CD4-positive, alpha-beta T cell treated with Interleukin-4 for 4 hours (primary cell): ENCODE measurements around the gene SNUPN.
"Not testable (repeated sequence)": the region's sequence is repeated elsewhere in the genome, so short reads cannot be mapped to it uniquely, and the experiment has no call there.

Experiments used
- DNase-seq: peaks from one replicate; pipeline ENCODE4 v3.0.0-alpha.2; 2020

The SNUPN gene

DNA sequence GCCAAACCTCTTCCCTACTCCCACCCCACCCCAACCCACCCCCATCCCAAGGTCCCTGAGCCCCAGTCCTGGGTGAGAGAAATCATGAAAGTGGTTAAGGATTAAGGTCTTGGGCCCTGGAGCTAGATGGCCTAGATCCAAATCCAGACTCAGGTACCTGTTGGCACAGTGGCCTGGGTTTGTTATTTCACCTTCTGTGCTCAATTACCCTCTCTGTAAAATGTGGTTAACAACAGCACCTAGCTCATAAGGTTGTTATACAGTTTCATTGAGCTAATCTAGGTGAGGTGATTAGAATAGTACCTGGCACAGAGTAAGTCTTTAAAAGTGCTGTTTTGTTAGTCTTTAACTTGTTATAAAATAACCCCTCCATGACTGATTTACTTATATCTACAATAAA is 6.4 kb upstream of the SNUPN start:
- DNase-seq, result no peak

DNA sequence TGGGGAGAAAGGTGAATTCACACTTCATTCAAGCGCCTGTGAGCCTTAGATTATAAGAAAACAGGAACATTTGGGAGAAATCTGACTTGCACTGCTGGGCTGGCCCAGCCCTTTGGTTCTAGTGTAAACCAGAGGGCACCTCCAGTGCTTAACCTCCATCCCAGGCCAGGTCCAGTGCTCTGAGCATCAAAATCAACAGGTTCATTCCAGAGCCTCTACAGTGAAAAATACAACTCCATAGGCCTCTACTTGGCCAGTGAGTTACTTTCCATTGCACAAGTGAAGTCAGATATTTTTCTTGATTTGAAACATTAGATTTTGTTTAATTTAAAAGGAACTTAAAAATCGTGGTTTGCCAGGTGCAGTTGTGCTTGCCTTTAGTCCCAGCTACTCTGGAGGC is 3.0 kb downstream of the SNUPN start:
- no peak for DNase-seq

DNA sequence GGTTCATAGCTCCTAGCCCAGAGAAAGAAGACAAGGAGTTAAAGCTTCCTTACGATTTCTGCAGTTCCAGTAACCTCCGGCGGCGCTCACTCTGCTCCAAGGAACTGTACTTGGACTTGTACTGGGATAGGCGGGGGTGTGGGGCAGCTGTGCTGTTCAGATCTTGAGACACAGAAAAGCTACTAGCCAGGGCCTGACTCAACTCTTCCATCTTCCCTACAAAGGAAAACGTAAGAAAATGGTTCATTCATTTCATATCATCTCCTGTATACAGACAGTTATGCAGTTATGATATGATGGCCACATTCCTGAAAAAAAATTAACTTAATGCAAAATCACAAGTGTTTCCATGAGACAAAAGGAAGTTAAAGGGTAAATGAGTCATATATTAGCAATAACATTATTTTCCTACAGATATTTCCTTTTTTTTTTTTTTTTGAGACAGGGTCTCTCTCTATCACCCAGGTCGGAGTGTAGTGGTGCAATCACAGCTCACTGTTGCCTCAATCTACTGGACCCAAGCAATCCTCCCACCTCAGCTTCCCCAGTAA is 4.6 kb downstream of the SNUPN start:
- DNase-seq, result no peak

DNA sequence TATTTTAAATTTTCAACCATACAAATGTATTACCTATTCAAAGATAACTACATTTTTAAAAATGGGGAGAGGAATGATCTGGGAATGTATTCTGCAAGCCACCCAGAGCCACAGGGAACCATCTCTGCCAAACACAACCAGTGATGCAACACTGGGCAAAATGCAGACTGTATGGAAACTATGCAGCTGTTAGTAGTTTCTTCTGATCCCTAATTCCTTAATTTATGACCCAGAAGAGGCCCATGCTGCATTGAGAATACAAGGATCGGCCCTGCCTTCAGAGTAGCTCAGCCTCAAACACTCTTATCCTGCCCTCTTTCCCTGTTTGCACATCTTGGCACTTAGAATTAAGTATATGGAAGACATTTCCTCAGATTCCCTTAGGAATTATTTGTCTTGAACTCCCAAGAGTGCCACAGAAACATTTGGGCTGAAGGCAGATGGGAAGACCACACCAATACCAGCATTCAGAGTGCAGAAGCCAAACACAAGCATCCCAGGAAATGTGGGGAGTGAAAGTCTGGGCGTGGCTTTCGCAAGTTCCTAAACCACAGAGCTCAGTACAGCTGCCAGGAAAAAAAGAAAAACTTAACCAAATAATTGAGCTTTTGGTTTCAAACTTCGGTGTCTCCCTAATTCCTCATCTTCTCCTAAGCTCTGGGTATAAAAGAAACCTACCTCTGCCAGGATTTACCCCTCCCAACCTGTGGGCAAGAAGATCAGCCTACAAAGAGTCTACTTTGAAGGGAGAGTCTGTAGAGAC is 5.3 kb downstream of the SNUPN start:
- no peak for DNase-seq

DNA sequence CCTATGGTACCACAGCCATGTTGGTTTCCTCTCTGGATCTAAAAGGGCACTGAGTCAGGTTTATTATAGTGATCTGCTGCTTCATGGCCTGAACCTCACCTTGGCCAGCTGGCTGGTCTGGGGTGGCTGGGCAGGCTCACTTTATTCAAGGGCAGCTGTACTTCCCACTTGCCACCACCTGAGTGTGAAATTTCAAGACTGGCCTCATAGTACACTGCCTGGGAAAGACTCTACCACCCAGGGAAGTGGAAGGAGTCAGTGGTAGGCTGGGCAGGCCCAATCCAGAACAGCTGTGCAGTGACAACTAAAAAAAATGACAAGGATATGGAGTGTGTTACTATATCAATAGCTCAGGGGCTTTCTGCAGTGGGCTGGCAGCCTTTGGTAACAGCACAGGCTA is 8.8 kb downstream of the SNUPN start:
- DNase-seq, result no peak

DNA sequence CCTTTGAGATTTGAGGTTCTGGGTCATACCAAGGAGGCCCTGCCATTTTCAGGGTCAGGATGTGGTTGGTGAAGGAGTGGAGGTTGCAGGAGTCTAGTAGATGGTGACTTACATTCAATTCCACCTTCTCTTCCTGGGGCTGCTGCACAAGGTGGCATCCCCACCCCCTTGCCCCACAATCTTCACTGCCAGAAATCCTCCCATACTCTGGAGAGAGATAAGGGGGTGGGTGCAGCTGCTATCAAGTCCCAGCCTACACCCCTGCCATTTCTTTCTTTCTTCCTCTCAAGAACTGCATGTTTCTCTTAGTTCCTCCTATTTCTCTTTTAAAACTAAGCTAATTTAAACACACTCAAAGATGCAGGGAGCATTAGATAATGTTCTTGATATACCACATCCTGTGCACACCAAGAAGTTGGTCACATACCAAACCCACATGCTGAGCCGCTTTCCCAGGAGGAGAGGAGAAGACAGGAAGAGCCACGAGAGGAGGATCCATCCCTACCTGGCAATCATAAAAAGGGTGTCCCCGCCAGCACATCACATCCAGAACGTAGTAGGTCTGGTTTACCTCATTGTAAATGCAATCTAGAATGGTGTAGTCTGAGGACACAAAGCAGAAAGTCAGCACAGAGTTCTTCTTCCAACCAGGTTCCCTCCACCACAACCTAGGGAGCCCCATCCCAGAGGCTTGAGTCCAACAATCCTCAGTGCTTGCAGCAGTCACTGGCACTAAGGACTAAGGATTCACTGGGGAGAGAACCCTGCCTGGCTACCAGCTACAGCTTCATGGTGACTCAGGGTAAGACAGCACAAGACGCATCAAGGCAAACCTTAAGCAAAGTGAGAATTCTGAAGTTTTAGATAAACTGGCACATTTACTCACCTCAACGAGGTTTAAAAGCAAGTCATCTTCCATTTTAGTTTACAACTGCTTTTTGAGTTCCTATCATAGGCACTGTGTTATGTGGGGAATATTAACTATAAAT is 18.5 kb downstream of the SNUPN start:
- peak; percentile 40 for DNase-seq

DNA sequence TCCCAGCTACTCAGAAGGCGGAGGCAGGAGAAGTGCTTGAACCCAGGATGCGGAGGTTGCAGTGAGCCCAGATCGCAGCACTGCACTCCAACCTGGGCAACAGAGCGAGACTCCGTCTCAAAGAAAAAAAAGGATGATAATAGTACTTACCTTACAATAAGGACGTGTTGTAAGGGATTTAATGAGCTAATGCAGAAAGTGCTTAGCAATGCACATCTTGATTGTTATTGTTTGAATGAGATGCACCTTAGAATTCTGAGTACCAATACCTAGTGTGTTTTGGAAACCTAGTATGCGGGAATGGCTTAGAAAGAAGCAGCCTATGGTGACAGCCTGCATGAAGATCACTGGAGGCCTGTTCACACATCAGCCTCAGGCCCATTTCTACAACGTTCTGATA is 19.5 kb downstream of the SNUPN start:
- DNase-seq, result no peak

DNA sequence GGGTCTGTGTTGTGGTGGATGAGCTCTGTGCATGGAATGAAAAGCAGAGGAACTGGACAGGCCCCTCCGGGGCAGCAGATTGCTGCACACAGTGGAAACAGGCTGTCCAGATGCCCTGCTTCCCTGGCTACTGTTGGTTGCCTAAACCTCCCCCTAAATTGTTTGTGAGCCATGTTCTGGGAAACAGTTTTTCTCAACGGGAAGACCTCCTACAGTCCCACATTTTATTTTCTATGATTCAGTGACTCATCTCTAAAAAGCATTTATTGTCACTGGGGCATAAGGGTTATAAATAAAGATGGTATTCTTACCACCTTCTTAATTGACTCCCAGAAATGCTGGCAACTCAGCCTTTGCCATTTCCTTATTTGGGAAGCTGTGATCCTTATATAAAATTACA is 26.1 kb downstream of the SNUPN start:
- no peak for DNase-seq

DNA sequence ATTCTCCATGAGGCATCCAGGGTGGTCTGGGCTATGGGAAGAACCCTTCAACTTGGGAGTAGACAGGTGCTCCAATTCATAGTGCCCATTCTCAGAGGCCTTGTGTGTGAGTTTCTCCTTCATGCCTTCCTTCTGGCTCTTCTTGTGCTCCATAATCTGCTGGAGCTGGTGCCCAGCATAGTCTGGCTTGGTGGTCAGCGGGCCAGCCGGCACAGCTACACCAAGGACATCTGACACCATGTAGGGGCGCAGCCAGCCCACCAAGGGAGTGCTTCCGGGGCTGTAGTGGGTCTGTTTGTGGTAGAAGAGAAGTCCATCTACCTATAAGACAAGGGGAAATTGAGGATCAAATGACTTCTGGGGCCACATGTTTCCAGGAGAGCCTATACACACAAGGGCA is 27.2 kb downstream of the SNUPN start:
- no peak for DNase-seq

DNA sequence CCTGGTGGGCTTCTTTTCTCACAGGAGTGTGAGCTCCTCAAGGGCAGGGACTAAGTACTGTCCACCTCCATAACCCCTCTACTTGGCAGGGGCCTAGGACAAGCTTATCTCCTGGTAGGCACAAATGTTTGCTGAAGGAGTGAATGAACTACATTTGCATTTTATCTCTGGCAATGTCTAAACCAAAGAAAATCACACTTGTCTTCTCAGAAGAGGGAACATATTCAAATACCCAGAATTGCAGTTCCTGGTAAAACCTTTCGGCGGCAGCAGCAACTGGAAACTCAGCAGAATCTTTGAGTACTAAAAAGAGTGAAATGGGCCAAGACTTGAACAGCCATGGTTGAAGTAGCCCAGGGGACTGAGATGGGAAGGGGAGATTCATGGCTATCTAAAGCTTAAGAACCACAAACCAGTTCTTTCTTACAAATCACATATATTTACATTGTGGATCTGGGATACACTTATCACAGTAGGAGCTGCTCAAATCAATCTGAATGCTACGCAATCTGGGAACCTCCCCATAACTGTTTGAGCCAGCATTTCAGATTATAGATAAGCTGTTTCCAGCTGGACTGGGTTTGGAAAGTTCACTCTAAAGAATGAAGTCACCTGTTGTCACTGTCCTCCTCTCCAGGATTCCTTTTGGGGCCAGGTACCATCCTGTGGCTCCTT is 27.7 kb downstream of the SNUPN start:
- peak; percentile 53 for DNase-seq

DNA sequence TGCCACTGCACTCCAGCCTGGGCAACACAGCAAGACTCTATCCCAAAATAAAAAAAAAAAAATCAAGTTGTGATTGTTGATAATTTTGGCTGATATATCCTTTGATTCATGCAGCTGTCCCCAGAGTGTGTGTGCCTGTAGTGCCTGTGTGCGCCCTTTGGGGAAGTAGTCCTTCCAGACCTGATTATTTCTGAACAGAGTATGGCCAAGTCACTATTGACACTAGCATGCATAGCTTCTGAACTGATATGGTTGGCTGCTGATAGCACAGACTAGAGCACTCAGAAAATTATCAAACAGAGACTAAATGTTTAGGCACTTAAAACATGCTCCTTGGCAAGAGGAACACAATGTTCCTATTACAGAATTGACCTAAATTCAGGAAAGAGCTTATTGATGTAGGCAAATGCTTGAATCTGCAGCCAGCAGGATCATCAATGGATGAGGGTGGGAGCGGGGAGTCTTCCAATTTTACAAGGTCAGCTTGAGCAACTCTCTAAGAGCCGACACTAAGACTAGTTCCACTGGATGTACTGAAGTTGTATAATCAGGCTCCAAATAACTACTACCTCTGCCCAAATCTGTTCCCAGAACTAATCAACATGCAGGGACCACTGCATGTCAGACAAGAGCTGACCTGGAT is 28.7 kb downstream of the SNUPN start:
- DNase-seq, result no peak

DNA sequence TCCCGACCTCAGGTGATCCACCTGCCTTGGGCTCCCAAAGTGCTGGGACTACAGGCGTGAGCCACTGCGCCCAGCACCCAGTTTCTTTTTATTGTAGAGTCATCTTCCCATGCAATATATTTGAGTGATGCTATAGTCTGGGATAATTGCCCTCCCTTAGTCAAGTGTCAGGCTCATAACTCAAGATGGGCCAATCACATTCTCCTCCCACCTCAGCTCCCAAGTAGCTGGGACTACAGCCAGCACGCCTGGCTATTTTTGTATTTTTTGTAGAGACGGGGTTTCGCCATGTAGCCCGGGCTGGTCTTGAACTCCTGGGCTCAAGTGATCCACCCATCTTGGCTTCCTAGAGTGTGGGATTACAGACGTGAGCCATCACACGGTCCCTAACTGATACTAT is 31.2 kb downstream of the SNUPN start:
- no peak for DNase-seq

DNA sequence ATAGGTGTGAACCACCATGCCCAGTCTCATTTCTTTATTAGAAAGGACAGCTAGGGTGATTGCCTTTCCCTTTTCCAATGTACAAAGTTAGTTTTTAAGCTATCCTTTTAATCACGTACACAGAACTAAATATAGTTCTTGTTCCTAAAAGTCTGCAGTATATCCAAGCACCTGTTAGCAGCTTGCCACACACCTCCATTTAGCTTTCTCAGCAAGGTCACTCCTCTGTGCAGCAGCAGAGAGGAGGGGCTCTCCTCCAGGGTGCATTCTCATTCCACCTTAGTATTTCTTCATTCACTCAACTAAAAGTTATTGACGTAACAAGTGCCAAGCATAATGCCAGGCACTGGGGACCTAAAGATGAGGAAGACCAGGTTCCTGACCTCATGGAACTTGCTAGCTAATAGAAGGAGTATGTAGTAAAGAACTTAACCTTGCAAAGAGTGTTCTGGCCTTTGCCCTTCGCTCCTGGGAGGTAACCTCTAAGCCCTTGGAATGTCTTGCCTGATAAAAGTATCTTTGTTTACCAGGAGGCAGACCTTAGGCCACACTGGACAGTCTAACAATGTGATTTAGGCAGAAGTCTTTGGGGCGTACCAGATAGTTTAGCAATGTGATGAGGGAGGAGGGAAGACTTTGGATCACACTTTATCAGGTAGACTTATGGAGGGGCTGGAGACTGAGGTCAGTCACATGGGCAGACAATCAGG is 33.7 kb downstream of the SNUPN start:
- DNase-seq, result no peak

DNA sequence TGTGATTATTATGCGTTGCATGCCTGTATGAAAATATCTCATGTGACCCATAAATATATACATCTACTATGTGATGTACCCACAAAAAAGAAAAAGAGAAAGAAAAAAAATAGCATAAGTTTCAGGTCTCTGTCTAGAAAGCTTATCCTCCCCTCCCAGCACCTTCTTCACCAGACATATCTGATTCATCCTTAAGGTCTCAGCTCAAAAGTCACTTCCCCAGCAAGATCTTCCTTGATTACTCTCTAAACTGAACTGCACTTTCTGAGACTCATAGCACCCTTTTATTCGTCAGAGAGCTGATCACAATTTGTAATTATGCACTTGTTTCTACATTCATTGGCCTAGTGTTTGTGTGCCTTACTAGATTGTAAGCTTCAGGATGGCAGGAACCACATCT is 35.3 kb downstream of the SNUPN start:
- no peak for DNase-seq

DNA sequence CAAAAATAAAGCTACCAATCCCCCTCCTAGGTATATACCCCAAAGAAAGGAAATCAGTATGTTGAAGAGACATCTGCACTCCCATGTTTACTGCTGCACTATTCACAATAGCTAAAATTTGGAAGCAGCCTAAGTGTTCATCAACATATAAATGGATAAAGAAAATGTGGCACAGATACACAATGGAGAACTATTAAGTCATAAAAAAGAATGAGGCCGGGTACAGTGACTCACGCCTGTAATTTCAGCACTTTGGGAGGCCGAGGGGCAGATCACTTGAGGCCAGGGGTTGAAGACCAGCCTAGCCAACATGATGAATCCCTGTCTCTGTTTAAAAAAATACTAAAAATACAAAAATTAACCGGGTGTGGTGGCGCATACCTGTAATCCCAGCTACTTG is 36.5 kb downstream of the SNUPN start:
- DNase-seq, result no peak

DNA sequence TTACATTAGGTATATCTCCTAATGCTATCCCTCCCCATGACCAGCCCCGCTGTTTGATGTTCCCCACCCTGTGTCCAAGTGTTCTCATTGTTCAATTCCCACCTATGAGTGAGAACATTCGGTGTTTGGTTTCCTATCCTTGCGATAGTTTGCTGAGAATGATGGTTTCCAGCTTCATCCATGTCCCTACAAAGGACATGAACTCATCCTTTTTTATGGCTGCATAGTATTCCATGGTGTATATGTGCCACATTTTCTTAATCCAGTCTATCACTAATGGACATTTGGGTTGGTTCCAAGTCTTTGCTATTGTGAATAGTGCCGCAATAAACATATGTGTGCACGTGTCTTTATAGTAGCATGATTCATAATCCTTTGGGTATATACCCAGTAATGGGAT is 39.1 kb downstream of the SNUPN start:
- DNase-seq, result not testable (repeated sequence)

DNA sequence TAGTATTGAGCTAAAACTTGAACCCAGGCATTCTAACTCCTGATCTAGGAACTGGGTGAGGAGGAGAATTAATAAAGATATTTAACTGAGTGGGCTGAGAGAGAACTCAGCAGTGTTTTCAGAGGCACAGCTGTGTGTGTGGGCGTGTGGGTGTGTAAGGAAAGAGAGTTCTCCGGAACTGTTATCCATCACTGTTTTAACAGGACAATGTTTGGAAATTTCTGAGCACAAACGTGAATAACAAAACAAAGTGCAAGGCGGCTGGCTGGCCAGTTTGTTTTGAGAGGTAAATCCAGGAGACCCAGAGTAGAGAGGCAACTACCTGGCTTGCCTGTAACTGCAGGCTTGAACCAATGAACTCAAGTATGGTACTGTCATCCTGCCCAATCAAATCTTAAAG is 41.4 kb downstream of the SNUPN start:
- no peak for DNase-seq

DNA sequence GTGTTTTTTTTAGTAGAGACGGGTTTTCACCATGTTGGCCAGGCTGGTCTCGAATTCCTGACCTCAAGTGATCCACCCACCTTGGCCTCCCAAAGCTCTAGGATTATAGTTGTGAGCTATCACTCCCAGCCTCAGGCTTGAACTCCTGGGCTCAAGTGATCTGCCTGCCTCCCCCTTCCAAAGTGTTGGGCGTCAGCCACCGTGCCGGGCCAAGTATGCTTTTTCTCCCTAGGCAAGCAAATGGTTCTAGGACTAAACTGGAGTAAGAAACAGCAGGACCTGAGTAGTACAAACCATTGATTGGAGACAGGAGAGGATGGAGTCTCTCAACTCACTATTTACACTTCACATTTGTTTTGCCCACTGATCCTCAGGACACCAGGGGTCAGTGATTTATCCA is 41.8 kb downstream of the SNUPN start:
- DNase-seq, result no peak

DNA sequence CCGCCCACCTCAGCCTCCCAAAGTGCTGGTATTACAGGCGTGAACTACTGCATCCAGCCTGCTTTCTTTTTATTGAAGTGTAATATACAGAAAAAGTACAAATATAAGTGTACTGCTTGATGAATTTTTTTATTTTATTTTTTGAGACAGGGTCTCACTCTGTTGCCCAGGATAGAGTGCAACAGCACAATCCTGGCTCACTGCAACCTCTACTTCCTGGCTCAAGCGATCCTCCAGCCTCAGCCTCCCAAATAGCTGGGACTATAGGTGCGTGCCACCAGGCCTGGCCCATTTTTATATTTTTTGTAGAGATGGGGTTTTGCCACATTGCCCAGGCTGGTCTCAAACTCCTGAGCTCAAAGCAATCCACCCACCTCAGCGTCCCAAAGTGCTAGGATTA is 42.6 kb downstream of the SNUPN start:
- DNase-seq, result not testable (repeated sequence)

DNA sequence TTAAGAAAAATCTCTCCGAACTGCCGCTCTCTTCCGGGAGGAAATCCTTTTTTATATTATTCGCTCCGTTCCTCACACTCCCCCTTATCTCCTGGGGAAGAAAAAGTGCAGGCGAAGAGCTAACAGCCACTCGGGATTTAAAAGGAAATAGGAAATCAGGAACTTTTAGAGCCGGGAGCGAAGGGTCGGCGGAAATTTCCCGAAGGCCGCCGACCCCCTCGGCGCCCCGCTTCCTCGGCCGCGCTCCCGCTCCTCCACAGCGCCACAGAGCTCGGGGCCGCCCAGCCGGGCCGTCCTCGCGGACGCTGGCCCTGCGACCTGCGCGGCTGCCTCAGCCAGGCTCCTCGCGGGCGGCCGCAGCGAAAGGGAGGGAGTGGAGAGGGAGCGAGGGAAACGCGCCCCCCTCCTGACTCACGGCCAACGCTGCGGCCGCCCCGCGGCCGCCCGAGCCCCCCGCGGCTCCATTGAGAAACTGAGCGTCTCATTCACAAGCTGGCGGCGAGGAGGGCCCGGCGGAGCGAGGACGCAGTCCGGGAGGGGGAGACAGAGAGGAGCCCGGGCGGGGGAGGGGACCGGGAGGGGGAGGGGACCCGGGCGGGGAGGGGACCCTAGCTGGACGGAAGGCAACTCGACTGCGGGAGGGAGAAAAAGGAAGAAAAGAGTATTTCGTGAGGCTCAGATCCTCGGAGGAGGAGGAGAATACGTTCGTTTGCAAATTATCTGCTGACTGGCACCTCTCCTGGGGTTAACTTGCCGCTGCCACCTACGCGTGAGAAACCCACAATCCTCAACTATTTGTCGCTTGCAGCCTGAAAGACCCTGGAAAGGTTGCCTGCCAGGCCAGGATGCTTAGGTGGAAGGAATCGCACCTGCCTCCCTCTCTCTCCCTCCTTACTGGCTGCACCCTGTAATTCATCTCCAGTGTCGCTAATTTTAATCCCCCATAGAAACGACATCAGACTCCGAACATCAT is 46.3 kb downstream of the SNUPN start, which contains the start of gene PTPN9:
Gene PTPN9, minus strand, starts transcription at position 368 of the 973 bp plus-strand sequence. CDS start 539 bp downstream, outside the sequence.
- peak; percentile 68 for DNase-seq
